Measurements from ENCODE around the gene RUNX1. TPM values are rescaled to one million over a fixed set of nuclear protein-coding genes. Genes with fewer than 3 reads are reported as not detected.

Gene RUNX1
- total and polyA plus RNA-seq, 2 of the 13 experiments (the other 11 are each of a cell fraction or from before 2014, with no cell fraction given), result 5.4 to 6.4 TPM

DNA sequence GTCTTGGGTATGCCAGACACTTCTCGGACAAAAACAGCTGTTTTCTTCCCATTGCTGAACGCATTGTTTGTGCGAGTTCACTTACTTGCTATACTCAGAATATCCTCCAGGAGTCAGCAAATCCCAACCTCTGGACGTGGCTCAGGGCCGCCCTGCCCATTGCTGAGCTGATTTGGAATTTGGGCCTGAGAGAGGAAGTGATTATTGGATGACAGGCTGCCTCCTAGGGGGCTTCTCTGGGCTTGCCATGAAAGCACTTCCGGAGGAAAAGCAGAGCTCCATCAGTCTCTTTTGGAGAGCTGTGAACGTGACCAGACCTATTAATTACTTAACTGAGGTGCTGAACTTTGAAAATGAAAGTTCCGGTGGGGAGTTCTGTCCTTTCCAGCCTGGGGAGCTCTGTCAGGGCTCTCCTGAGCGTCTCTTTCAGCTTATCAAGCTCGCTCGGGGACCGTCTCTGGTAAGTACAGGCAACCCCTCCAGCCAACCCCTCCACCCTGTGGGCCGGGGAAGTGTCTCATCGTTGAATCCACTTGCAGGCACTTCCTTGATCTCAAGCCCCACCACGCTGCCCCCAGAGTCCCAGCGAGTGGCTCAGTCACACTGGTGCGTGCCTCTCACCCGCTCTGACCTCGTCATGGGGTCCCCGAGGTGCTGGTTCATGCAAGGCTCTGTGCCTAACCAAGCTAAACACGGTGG lies 303.4 kb downstream of the RUNX1 start (continued):
- TF ChIP-seq SMARCC2 (IDR thresholded peaks at IDR 0.05), result no peak
- TF ChIP-seq MAFF (IDR thresholded peaks at IDR 0.05; ENCODE audit: low read depth, low read length), result 0 out of 2 replicates have a peak, but pooled peaks have one; percentile 12
- no peak; the same call in 1 of the 2 replicates for TF ChIP-seq ZNF556 (CRISPR knock-in tag; IDR thresholded peaks at IDR 0.05; ENCODE audit: borderline replicate concordance)
- 0 out of 2 replicates have a peak, but pooled peaks have one; percentile 38 for TF ChIP-seq SMAD3 (CRISPR knock-in tag; IDR thresholded peaks at IDR 0.05)
- no peak for TF ChIP-seq ZNF569 (CRISPR knock-in tag; IDR thresholded peaks at IDR 0.05; ENCODE audit: borderline replicate concordance)
- TF ChIP-seq TFE3 (CRISPR knock-in tag; IDR thresholded peaks at IDR 0.05), result no peak
- TF ChIP-seq CBFB (CRISPR knock-in tag; IDR thresholded peaks at IDR 0.05), result no peak
- TF ChIP-seq MTA3 (CRISPR knock-in tag; IDR thresholded peaks at IDR 0.05), result no peak
- no peak for TF ChIP-seq MAF1 (CRISPR knock-in tag; IDR thresholded peaks at IDR 0.05; ENCODE audit: borderline replicate concordance)
- TF ChIP-seq ZNF788 (CRISPR knock-in tag; IDR thresholded peaks at IDR 0.05; ENCODE audit: borderline replicate concordance), result 0 out of 2 replicates have a peak, but pooled peaks have one; percentile 31
- TF ChIP-seq, protein P1, sequence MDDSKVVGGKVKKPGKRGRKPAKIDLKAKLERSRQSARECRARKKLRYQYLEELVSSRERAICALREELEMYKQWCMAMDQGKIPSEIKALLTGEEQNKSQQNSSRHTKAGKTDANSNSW (CRISPR knock-in tag; IDR thresholded peaks at IDR 0.05; ENCODE audit: borderline replicate concordance), result no peak
- no peak; the same call in 1 of the 2 replicates for TF ChIP-seq ISL2 (CRISPR knock-in tag; IDR thresholded peaks at IDR 0.05)
- 0 out of 3 replicates have a peak, but pooled peaks have one; percentile 37 for TF ChIP-seq MXI1 (IDR thresholded peaks at IDR 0.05; ENCODE audit: borderline replicate concordance, low read depth, low read length)
- peak; percentile 78 for TF ChIP-seq KAT8 (CRISPR knock-in tag; IDR thresholded peaks at IDR 0.05)
- TF ChIP-seq SOX6 (IDR thresholded peaks at IDR 0.05), result no peak
- no peak; the same call in none of the 2 replicates for TF ChIP-seq SOX6 (CRISPR knock-in tag; IDR thresholded peaks at IDR 0.05)
- TF ChIP-seq MEF2D (CRISPR knock-in tag; IDR thresholded peaks at IDR 0.05), result peak; percentile 17; the same call in 1 of the 2 replicates
- peak; percentile 53; the same call in 1 of the 2 replicates for TF ChIP-seq ZFX (CRISPR knock-in tag; IDR thresholded peaks at IDR 0.05; ENCODE audit: low read depth)
- TF ChIP-seq PCBP1 (IDR thresholded peaks at IDR 0.05; ENCODE audit: borderline replicate concordance, low read depth, low read length), result no peak
- TF ChIP-seq ZFP41 (CRISPR knock-in tag; IDR thresholded peaks at IDR 0.05; ENCODE audit: borderline replicate concordance), result no peak
- no peak for TF ChIP-seq ZBTB37 (CRISPR knock-in tag; IDR thresholded peaks at IDR 0.05)
- TF ChIP-seq NFKBIZ (CRISPR knock-in tag; IDR thresholded peaks at IDR 0.05), result no peak
- TF ChIP-seq NONO (IDR thresholded peaks at IDR 0.05), result no peak
- TF ChIP-seq NONO (CRISPR knock-in tag; conservative IDR thresholded peaks at IDR 0.05), result peak; percentile 58
- no peak for TF ChIP-seq ZBTB44 (CRISPR knock-in tag; IDR thresholded peaks at IDR 0.05)
- 0 out of 2 replicates have a peak, but pooled peaks have one; percentile 27 for TF ChIP-seq TAF1 (CRISPR knock-in tag; IDR thresholded peaks at IDR 0.05)
- TF ChIP-seq ERF (CRISPR knock-in tag; IDR thresholded peaks at IDR 0.05), result peak; percentile 62; the same call in 1 of the 2 replicates

Data from HepG2 (cell line).